ENCODE results near the gene NAA40.

The NAA40 gene

DNA sequence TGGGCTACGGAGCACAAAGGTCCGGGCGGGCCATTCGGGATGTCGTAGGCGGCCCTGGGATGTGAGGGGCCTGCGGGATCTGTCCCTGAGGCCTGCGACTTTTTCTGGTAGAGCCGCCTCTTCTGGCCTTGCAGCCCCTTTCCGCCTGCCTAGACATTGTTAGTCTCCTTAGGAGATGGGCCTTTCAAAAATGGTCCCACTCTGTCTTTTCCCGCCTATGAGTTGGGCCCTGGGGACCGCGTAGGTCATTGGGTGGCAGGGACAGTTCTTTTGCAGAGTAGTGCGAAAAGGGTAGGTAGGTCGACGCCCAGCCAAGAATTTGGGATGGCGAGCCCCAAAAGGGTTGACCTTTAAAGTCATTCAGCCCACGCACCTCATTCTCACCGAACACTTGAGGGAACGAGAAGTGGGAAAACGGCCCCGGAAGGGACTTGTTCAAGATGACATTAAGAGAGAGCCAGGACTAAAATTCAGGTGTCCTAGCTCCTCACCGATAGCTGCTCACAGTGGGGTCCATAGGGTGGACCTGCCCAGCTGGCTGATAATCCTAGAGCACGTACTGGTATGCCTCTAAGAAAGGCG lies 48.2 kb downstream of the NAA40 start:
- DNase-seq (ENCODE audit: low read depth in 3 of 3) = no peak

- DNase-seq (ENCODE audit: low read depth in 3 of 3) = no peak
These were observed 52.8 kb downstream of the NAA40 start for GRCh38 chr11:63991558-63991957.

DNA sequence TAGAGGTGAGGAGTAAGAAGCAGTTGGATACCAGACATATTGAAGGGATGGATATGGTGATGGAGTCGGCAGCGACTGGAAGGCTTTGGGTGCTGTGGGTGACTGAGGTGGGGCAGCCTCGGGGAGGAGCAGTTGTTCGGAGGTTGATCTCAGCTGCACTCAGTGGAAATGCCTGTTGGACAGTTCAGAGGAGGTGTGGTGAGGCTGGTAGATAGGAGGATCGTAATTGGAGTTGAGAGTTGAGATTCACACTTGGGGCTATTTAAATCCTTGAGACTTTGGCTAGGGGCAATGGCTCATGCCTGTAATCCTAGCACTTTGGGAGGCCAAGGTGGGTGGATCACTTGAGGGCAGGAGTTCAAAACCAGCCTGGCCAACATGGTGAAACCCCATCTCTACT lies 54.3 kb downstream of the NAA40 start:
- DNase-seq (ENCODE audit: low read depth in 3 of 3) = no peak

DNA sequence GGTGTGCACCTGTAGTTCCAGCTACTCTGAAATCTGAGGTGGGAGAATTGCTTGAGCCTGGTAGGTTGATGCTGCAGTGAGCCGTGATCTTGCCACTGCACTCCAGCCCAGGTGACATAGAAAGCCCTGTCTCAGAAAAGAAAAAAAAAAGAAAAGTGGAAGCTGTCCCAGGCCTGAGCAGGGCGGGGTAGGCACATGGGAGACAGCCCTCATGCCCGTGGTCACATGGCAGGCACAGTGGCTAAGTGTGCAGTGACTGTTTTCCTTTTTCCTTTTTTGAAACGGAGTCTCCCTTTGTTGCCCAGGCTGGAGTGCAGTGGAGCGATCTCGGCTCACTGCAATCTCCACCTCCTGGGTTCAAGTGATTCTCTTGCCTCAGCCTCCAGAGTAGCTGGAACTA lies 55.2 kb downstream of the NAA40 start:
- DNase-seq (ENCODE audit: low read depth in 3 of 3) = no peak

DNA sequence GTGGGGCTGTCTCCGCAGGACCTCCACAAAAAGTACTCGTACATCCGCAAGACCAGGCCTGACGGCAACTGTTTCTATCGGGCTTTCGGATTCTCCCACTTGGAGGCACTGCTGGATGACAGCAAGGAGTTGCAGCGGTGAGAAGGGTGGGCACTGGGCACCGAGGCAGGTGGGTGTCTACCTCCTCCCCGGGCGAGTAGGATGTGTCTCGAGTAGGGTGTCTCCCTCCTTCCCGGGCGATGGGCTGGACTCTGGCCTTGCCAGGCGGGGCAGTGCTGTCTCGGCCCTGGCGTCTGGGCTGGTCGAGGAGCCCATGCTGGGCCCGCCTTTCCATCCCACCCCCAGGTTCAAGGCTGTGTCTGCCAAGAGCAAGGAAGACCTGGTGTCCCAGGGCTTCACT lies 57.7 kb downstream of the NAA40 start:
- DNase-seq (ENCODE audit: low read depth in 3 of 3) = no peak

DNA sequence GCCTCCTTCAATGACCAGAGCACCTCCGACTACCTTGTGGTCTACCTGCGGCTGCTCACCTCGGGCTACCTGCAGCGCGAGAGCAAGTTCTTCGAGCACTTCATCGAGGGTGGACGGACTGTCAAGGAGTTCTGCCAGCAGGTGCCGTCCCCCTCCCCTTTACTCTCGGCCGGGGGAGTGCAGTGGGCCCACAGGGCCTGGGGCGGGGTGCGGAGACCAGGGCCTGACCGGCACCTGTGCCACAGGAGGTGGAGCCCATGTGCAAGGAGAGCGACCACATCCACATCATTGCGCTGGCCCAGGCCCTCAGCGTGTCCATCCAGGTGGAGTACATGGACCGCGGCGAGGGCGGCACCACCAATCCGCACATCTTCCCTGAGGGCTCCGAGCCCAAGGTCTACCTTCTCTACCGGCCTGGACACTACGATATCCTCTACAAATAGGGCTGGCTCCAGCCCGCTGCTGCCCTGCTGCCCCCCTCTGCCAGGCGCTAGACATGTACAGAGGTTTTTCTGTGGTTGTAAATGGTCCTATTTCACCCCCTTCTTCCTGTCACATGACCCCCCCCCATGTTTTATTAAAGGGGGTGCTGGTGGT lies 58.4 kb downstream of the NAA40 start:
- no peak for DNase-seq (ENCODE audit: low read depth in 3 of 3)

DNA sequence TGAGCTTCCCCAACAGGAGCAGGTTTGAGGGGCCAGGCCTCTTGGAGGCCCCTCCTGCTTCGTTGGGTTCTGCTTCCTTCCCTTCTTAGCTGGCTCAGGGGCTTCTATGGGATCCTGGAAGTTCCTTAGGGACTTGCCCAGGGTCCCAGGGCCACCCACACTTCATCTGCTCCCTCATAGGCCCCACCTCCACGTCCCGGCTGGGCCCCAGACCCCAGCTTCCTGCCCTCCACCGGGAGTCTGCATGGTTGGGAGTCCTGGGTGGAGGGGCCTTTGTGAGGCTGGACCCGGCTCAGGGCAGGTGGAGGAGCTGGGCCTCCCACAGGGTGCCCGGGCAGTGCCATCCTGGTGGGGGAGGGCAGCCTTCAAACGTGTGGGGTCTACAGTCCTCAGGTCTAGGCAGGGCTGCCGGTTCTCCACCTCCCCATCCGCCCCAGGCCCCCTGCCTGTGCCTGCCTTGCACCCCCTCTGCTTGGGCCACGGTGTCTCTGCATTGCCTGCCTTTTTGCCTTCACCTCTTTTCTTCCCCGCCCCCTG lies 59.1 kb downstream of the NAA40 start:
- DNase-seq (ENCODE audit: low read depth in 3 of 3) = no peak

- no peak for DNase-seq (ENCODE audit: low read depth in 3 of 3)
These were observed 60.0 kb downstream of the NAA40 start for GRCh38 chr11:63998558-63999348.

DNA sequence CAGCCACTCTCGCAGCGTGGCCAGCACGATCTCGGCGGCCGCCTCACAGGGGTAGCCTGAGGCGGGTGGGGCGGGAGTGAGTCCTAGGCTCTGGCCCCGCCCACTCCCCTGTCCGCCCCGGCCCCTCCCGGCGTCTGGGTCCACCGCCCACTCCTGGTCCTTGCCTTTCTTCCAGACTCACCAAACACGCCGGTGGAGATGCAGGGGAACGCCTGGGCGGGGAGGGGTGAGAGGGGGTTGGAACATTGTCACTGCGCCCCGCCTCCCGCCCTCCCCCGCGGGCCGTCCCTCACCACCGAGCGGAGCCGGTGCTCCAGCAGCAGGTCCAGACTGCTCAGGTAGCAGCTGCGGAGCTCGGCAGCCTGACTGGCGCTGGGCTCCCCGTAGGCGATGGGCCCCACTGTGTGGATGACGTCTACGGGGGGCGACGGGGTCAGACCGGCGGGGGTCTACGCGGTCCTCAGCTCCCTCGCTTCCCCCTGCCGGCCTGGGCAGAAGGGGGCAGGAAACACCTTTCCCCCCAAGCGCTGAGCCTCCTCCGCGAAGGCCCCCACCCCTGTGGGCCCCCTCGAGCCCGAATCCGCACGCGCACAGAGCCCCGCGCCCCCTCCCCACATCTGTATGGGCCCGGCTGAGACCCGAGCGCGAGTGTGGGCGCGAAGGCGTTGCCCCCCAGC lies 60.7 kb downstream of the NAA40 start:
- DNase-seq (ENCODE audit: low read depth in 3 of 3) = peak; percentile 19 to 67 (median 38)

GRCh38 chr11:64000026-64000739 lies 61.4 kb downstream of the NAA40 start:
- peak; percentile 47 to 72 (median 58) for DNase-seq (ENCODE audit: low read depth in 3 of 3)

- DNase-seq (ENCODE audit: low read depth in 3 of 3) = no peak
These were observed 62.1 kb downstream of the NAA40 start for GRCh38 chr11:64000740-64001483.

- DNase-seq (ENCODE audit: low read depth in 3 of 3) = no peak
These were observed 63.0 kb downstream of the NAA40 start for GRCh38 chr11:64001484-64002420.

DNA sequence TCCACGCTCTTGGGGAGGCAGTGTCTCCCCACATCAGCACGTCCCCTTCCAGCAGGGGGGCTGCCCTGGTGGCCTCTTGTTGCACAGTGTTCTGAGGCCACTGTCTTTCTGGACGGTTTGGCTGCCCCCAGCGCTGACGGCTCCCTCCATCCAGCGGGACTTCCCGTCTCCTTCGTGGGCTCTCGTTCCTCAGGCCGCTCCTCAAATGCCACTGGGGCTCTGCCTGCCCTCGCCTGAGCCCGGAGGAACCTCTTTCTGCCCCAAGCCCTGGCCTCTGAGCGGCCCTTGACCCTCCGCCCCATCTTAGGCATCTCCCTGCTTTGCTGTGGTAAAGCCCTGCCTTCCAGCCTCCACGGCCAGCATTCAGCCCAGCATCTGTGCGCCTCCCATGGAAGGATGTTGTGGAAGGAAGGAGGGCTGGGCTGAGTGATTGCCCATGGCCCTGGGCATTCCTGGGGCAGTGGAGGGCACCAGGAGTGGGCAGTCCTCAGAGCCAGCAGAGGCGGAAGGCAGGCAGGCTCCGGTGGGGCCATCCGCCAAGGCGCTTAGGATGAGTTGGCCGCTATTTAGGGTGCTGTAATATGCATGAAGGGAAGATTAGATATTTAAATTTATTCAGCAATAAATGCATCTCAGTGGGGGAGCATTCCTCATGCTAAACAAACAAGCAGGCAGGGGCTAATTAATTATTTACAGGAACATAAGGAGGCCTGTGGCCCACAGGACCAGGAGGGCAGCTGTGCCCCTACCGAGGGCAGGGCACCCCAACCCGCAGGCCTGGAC lies 65.2 kb downstream of the NAA40 start:
- DNase-seq (ENCODE audit: low read depth in 3 of 3) = no peak

DNA sequence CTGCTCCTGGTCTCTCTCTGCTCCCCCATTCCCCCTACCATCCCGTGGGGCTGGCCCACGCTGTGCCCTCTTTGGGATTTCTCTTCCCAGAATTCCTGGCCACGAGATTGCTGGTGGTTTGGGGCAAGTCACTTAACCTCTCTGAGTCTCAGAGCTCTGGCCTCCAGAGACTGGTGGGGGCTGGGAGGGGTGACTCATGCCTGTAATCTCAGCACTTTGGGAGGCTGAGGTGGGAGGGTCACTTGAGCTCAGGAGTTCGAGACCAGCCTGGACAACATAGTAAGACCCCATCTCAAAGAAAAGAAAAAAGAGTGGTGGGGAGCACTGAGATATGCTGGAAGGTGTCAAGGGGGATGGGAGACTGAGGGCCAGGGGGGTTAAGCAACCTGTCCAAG lies 65.8 kb downstream of the NAA40 start:
- DNase-seq (ENCODE audit: low read depth in 3 of 3) = no peak

DNA sequence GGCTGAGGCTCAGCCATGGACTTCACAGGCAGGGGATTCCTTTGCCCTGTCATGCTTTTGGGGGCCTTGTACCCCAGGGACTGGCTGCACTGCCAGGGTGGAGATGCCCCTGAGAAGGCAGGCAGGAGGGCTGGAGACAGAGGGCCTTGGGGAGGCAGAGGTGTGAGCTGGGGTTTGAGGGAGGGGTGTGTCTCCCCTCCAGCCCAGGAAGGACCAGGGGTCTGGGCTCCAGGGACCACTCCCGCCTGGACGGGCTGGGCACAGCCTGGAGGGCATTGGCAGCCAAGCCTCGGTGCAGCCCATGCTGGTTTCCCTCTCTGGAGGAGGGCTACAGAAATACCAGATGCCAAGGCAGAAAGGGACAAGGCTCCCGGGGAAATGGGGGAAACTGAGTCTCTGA lies 66.9 kb downstream of the NAA40 start:
- DNase-seq (ENCODE audit: low read depth in 3 of 3) = no peak

DNA sequence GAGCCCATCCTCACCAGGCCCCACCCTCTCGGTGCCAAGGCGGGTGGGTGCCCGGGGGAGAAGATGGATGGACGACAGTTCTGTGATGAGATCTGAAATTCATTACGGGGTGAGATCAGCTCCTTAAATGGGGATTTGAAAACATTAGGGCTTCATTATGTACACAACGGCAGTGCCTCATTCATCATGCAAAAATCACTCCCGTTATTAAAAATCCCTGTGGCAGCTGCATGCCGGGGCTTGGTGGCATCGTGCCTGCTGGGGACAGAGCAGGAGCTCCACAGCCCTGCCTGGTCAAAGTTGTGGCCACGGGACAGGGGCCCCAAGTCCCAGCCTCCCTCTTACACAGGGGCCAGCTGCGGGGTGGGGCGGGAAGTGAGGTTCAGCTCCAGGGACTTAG lies 67.6 kb downstream of the NAA40 start:
- no peak for DNase-seq (ENCODE audit: low read depth in 3 of 3)

Data from stimulated activated CD4-positive, alpha-beta T cell treated with anti-CD3 and anti-CD28 coated beads, TNF-alpha, amount 100 ng/mL, for 24 hours (primary cell).